ENCODE data around the gene GAS6. TPM values are rescaled to one million over a fixed set of nuclear protein-coding genes. Genes with fewer than 3 reads are reported as not detected.

The GAS6 gene
- polyA plus RNA-seq, 1 experiment, result 374 TPM

DNA sequence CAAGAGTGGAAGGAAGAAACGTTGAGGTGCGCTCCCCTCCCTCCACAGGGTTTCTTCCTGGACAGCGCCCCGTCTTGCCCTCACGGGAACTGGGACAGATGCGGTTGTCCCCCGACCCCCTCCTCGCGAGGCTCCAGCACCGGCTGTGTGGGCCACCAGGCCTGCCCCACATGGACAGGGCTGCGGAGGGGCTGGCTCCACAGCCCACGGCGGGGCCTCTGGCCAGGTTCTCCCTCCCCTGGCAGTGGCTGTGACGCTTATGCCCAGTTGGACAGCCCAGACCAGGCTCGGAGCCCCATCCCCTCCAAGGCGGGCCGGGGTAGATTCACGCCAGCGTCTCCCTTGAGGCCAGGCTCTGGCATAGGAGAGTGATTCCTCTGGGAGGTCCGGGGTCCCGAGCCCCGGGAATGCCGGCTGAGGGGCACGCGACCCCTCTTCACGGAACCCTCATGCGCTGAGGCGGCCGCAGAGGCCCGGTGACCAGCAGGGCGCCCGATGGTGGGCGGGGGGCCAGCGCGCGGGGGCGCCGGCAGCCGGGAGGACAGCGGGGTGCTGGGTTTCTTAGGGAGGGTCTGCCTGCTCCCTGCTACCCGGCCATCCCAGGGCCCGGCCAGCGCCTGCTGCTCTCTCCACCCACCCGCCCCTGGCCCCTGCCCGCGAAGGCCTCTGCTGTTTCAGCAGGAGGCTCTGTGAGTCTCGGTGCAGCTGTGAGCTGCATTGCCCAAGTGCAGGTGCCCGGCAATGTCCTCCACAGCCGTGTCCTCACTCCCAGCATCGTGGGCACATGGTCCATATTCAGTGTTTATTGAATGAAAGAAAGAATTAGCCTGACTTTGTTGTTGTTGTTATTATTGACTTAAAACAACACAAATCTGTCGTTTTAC is 20.3 kb upstream of the GAS6 start:
- POLR2A ChIA-PET, result no interaction called here
- no peak for DNase-seq (ENCODE audit: low read depth)
- CTCF ChIA-PET, result no interaction called here
- H3K27me3 ChIP-seq (ENCODE audit: control insufficient read depth, insufficient read depth, low read length), result no peaks in the 10 kb centered on the region
- TF ChIP-seq, protein P1, sequence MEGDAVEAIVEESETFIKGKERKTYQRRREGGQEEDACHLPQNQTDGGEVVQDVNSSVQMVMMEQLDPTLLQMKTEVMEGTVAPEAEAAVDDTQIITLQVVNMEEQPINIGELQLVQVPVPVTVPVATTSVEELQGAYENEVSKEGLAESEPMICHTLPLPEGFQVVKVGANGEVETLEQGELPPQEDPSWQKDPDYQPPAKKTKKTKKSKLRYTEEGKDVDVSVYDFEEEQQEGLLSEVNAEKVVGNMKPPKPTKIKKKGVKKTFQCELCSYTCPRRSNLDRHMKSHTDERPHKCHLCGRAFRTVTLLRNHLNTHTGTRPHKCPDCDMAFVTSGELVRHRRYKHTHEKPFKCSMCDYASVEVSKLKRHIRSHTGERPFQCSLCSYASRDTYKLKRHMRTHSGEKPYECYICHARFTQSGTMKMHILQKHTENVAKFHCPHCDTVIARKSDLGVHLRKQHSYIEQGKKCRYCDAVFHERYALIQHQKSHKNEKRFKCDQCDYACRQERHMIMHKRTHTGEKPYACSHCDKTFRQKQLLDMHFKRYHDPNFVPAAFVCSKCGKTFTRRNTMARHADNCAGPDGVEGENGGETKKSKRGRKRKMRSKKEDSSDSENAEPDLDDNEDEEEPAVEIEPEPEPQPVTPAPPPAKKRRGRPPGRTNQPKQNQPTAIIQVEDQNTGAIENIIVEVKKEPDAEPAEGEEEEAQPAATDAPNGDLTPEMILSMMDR (IDR thresholded peaks at IDR 0.05; ENCODE audit: insufficient read depth, low read depth, low read length), result no peak
- H3K4me3 ChIP-seq (ENCODE audit: low read depth, low read length), result no peak overlapping the region
- no peaks in the 10 kb centered on the region for H3K36me3 ChIP-seq (ENCODE audit: control insufficient read depth, insufficient read depth, low read length)

DNA sequence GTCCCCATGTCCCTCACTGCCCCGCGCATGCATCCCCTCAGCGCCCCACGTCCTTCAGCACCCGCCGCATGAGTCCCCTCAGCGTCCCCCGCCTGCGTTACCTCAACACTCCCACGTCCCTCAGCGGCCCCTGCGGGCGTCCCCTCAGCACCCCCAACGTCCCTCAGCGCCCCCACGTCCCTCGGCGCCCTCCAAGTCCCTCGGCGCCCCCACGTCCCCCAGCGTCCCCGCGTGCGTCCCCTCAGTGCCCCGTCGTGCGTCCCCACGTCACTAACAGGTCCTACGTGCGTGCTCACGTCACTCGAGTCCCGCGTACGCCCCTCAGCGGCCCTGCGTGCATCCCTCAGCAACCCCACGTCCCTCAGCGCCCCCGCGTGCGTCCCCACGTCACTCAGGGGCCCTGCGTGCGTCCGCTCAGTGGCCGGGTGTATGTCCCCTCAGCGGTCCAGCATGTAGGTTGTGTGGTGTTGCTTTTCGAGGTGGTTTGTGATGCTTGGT is 19.5 kb upstream of the GAS6 start:
- H3K27me3 ChIP-seq (ENCODE audit: control insufficient read depth, insufficient read depth, low read length), result no peaks in the 10 kb centered on the region
- no peaks in the 10 kb centered on the region for H3K36me3 ChIP-seq (ENCODE audit: control insufficient read depth, insufficient read depth, low read length)
- CTCF ChIA-PET, result no interaction called here
- POLR2A ChIA-PET, result no interaction called here
- DNase-seq (ENCODE audit: low read depth), result no peak
- TF ChIP-seq, protein P1 (IDR thresholded peaks at IDR 0.05; ENCODE audit: insufficient read depth, low read depth, low read length), result no peak
- no peak overlapping the region for H3K4me3 ChIP-seq (ENCODE audit: low read depth, low read length)

DNA sequence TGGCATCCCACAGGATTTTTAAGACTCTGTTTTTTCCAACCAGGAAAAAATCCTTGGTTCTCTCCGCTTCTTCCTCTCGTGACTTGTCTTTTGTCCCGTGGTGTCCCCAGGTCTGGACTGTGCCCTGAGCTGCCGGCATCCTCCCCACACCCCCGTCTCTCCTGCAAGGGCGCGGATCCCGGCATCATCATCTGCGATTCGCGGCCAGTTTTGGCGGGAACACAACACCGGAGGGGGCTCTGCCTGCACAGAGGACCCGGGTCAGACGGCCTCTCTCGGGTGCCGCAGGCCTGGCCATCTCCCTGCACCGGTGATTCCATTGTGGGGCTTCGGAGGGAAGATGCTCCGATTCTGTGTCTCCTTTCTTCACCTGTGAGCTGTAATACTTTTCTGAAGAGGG is 18.8 kb upstream of the GAS6 start:
- no peak overlapping the region for H3K4me3 ChIP-seq (ENCODE audit: low read depth, low read length)
- POLR2A ChIA-PET, result no interaction called here
- H3K36me3 ChIP-seq (ENCODE audit: control insufficient read depth, insufficient read depth, low read length), result no peaks in the 10 kb centered on the region
- TF ChIP-seq, protein P1 (IDR thresholded peaks at IDR 0.05; ENCODE audit: insufficient read depth, low read depth, low read length), result no peak
- H3K27me3 ChIP-seq (ENCODE audit: control insufficient read depth, insufficient read depth, low read length), result no peaks in the 10 kb centered on the region
- CTCF ChIA-PET, result no interaction called here
- no peak for DNase-seq (ENCODE audit: low read depth)

DNA sequence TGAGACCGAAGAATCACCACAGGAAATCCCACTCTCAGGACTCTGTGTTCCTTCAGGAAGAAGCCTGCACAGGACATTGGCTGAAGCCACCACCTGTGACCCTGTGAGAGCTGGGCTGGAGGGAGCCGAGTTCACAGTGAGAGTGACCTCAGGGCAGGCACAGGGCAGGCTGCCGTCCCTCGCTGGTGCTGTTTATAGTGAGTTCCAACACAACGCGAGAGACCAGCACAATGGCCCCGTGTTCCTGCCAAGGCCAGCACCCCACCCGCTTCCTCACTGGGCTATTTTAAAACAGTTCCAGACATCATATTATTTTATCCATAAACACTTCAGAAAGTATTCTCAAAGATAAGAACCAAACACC is 18.4 kb upstream of the GAS6 start:
- no peaks in the 10 kb centered on the region for H3K36me3 ChIP-seq (ENCODE audit: control insufficient read depth, insufficient read depth, low read length)
- TF ChIP-seq, protein P1 (IDR thresholded peaks at IDR 0.05; ENCODE audit: insufficient read depth, low read depth, low read length), result no peak
- DNase-seq (ENCODE audit: low read depth), result no peak
- no peaks in the 10 kb centered on the region for H3K27me3 ChIP-seq (ENCODE audit: control insufficient read depth, insufficient read depth, low read length)
- POLR2A ChIA-PET, result no interaction called here
- CTCF ChIA-PET, result interaction anchor here (0.7 to 1.5 kb wide), 3 partner anchors 11 to 12 kb away, joined by 3 to 5 read pairs (median 3); no protein-coding TSS in a partner anchor
- H3K4me3 ChIP-seq (ENCODE audit: low read depth, low read length), result no peak overlapping the region

DNA sequence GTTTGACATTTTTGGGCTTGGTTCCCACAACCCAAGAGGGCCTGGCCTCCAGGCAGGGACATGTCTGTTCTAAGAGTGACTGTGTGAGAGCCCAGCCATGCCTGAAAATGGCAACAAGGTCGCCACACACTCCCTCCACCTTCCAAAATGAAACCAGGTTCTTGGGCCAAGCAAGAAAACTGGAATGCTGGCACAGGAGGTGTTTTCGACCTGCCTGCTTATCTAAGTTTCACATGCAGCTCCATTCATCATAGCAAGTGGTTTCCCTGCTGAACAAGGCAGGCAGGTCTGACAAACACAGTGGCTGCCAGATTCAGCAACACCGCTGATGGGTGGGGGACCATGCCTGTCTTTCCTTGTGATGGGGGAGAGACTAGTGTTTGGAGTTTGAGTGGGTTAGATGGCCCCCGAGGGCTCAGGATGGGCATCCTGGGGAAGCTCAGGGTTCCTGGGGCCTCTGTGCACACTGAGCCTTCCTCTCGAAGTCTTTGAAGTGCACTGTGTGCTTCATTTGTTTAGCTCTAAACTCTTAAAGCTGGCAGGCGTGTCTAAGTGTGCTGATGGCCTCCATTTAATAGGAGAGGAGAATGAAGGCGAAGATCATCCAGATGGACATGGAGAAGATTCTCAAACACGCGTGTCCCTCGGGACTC is 17.9 kb upstream of the GAS6 start:
- CTCF ChIA-PET, result interaction anchor here (0.7 to 1.5 kb wide), 3 partner anchors 10 to 12 kb away, joined by 3 to 5 read pairs (median 3); no protein-coding TSS in a partner anchor
- DNase-seq (ENCODE audit: low read depth), result no peak
- no peaks in the 10 kb centered on the region for H3K27me3 ChIP-seq (ENCODE audit: control insufficient read depth, insufficient read depth, low read length)

More for the DNA sequence above, 17.9 kb upstream of the GAS6 start:
- H3K4me3 ChIP-seq (ENCODE audit: low read depth, low read length), result no peak overlapping the region
- no peaks in the 10 kb centered on the region for H3K36me3 ChIP-seq (ENCODE audit: control insufficient read depth, insufficient read depth, low read length)
- TF ChIP-seq, protein P1 (IDR thresholded peaks at IDR 0.05; ENCODE audit: insufficient read depth, low read depth, low read length), result no peak
- POLR2A ChIA-PET, result no interaction called here

Measured in BJ (cell line).